SHP77 (cell line): Measurements from ENCODE around the gene GPC5.
A peak's percentile ranks its signal among the peaks of the same experiment; 100 is the strongest.

Experiments
- DNase-seq, 2 experiments: peaks; one replicate each; lab custom pipeline; 2025; lab: John Stamatoyannopoulos, UW

Gene GPC5

DNA sequence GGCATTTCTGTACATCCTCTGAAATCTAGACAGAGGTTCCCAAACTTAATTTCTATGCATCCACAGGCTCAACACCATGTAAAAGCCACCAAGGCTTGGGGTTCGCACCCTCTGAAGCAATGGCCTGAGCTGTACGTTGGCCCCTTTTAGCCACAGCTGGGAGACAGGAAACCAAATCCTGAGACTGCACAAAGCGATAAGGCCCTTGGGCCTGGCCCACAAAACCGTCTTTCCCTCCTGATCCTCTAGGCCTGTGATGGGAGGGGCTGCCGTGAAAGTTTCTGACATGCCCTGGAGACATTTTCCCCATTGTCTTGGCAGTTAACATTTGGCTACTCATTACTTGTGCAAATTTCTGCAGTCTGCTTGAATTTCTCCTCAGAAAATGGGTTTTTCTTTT lies 766.4 kb downstream of the GPC5 start:
- DNase-seq: no peak

DNA sequence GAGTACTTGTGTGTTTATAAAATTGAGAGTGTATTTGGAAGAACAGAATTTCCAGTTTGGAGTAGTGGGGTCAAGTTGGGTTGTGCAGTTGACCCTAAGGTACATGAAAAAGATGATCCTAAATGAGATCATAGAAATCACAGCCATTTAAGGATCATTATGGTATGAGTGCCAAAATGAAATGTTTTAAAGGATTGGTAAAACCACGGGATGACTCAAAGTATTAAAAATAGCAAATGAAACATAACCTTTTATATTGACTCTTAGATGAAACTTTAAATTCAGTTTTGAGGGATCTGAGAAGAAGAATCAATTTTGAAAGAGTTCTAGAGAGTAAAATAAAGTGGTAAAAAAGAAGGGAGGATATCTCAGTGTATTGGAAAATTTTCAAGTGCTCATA lies 773.8 kb downstream of the GPC5 start:
- no peak for DNase-seq

DNA sequence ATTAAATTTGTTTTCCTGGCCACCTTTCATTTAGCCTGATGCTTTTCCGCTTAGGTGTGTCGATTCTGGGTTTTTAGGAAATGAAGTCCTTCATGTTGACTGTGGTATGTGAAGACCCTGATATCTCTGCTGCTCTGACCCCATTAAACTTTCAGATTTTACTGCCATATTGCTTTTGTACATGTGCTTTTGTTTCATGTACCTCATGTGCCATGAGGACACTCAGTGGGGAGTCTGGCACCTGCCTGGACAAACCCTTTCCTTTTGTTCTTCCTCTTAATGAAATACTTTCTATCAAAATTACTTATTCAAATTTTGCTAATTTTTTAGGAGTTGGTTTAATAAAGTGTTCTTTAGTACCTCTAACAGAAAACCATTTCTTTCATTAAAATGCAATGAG lies 774.8 kb downstream of the GPC5 start:
- DNase-seq: no peak

DNA sequence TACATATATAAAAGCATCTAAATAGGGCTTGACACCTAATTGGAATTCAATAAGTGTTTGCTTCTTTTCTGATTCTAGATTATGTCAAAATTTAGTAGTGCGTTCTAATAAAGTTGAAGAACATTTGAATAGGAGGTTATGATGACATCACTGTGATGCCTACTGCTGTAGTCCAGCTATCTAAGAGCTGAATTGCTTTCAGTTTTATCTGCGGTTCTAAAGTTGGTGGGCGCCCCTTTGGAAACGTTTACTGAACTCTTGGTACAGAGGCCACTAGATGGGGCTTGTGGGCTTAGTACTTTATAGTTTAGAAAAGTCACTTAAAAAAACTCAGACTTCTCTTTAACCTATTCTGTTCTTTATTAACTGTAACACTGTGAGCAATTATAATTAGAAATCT lies 776.9 kb downstream of the GPC5 start:
- DNase-seq: peak; percentile 82 to 84

DNA sequence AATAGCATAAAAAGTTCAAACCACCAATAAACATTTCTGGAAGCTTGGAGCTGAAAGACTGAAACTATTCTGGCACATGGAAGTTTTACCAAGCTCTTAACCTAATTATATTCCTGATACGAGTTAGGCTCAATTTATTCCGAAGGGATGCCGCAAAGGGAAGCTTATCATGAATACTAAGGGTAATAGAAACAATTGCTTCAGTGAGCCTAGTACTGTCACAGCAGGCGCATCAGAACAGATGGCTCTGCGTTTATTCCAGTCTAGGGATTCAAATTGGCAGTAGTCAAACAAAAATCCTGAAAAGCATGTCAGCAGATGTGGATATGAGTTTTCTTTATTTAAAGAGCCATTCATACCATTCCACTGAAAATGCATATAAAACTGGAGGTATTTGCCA lies 779.5 kb downstream of the GPC5 start:
- no peak for DNase-seq

DNA sequence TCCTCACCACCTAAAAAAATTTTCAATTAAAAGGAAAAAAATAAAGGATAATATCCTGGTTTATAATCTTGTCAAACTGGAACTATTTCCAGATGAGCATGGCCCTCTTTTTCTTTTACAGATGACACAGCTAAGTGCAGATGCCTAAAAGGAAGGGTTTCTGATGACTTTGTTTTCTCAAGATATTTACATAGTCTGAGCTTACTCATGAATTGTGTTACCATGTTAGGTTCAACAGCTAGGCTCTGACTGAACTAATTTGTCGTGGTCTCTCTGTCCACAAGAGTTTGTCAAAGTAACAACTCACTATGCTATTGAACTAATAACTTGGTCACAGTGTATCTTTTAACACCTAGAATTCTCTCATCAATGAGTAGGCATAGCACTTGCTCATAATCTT lies 780.8 kb downstream of the GPC5 start:
- no peak for DNase-seq

DNA sequence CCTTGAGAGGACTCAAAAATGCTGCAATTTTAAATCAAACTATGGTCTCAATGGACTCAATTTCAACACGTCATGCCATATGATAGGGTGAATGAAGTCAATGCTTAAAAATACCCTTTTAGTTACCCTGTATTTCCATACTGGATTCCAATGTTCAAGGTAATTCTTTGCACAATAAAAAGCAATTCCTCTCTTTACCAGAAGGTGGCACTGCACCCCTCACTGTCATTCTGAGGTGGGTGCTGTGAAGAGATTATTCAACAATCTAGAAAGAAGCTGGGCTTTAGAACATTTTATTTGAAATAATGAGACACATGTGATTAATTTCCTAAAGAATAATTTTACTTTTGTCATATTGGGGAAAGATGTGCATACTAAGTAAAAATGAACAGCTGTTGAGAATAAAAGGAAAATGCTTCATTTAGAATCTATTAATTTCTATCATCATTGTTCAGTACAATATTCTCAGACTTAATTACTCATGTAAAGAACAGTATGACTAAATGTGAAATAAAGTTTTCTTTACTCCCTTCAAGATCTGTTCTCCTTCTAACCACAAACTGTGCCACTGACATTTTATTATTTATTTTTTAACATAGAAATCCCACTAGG lies 789.1 kb downstream of the GPC5 start:
- DNase-seq: peak; percentile 61 to 66

DNA sequence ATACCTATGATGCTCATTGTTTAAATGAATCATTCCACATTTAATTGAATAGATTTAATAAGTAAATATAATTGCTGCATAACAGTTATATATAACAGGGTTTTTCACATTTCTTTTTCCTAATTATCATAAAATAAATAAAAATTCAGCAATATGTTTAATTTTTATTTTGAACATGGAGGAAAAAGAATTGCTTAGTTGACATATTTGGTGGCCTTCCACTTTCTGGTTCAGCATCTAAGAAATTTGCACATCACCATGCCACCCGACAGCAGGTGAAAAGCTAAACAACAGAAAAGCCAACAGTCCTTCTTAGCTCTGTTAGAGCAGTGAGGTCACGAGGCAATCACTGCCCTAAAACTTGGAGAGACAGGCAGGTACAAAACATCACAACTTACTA lies 790.2 kb downstream of the GPC5 start:
- no peak for DNase-seq

DNA sequence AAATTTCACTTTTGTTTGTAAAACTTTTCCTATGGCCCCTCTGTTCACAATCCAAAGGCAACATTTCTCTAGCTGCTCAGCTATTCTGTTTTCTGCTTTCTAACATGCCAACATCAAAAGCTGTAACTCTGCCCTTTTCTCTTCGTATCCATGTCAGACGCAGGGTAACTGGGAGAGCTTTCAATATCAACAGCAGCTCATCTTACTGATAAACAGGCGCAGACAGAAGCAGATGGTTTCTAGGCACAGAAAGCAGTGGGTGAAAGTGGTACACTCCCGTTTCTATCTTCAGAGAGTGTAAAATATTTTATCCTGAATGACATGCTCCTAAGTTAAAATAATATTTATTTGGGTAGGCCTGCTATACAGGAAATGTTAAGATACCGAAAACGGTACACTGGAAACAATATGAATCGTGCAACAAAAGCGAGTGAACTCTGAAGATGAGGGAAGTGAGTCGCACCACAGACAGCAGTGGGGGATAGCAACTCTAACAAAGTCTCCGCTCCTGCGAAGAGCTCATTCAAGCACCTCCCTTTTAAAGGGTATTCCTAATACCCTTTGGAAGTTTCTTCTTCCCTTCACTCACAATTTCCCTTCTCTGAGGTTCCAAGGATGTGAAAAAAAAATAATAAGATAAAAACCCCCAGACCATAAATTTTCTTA lies 798.3 kb downstream of the GPC5 start:
- DNase-seq: peak; percentile 50

DNA sequence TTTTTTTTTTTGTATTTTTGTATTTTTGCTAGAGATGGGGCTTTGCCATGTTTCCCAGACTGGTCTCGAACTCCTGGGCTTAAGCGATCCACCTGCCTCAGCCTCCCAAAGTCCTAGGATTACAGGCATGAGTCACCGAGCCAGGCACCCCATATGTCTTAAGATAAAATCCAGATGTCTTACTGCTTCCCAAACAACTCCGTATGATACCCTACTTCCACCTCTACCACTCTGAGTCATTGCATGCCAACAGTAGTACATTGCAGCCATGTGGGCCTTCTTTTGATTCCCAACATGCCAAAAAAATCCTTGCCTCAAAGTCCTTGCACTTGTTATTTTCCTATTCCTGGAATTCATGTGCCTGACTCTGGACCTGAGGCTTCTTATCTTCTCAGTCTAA lies 799.2 kb downstream of the GPC5 start:
- DNase-seq: no peak

DNA sequence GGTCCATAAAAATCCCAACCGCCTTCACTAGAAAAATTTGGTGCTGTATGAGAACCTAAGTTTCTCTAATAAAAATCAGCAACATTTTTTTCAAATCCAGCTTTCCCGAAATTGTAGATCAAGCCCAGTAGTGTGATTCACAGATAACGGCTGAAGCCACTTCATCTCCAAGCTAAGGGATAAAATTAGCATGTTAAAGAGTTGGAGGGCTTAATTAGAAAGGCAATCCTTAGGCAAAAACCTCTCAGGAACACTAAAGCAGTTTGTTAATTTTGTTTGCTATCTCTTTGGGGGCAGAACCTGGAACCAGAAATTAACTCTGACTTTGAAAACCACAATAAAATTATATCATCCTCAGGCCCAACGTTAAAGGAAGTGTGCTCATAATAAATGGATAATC lies 820.2 kb downstream of the GPC5 start:
- no peak for DNase-seq

DNA sequence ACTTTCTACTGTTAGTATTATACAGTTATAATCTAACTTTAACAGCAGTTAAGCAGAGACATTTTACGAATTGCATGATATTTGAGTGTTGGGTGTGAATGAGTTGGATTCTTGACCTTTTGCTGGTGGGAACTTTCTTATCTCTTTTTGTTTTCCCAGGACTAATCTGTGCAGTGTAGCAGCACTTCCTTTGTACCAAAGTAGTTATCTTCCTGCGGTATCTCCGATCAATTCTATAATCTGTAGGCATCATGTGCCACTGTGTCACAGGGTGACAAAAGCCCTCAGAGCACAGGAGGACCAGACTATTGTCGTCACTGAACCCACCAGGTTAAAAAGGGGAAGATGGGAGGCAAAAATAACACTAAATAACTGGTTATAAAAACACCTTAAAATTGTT lies 823.5 kb downstream of the GPC5 start:
- no peak for DNase-seq

DNA sequence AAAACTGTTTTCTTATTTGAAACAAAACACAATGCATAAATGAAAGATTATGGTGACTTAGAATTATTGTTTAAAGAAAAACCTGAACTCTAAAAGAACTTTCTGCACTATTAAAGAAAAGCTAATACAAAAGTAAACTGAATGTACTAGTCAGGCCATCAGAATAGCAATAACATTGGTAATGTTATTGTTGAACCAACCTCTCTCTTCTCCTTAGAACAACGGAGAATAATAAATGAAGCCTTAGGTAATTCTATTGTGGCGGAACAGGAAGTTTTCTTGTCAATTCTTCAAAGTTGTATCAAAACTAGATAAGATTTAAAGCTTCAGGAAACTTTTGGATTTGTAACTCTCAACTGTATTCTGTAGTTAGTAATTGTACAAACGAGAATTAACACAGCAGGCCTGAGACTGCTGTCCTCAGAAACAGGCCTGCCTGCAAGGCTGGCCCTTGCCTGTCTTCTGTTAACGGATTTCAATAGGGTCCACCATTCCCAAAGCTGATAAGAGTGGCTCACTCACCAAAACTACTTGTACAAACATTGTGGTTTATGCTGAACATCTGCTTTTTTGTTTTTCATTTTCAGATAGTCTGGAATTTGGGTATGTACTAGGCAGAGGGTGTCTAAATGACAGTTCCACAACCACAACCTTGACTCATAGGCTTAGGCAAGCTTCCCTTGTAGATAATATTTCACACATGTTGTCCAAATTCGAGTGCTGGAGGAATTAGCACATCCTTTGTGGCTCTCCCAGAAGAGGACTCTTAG lies 825.8 kb downstream of the GPC5 start:
- DNase-seq: no peak

DNA sequence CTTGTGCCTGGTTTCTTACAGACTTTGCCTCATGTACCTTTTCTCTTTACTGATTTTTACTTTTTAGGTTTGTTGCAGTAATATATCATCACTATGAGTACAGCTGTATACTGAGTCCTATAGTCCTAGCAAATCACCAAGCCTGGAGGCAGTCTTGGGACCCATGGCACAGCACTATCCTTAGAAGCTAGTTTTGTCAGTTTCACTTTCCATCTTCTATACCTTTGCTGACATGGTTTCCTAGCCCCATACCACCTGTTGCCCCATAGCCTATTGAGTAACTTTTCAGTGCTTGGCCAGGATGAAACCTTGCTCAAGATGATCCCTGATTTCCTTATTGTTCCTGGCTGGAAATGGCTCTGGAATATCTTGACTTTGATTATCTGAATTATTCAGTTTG lies 826.4 kb downstream of the GPC5 start:
- no peak for DNase-seq

DNA sequence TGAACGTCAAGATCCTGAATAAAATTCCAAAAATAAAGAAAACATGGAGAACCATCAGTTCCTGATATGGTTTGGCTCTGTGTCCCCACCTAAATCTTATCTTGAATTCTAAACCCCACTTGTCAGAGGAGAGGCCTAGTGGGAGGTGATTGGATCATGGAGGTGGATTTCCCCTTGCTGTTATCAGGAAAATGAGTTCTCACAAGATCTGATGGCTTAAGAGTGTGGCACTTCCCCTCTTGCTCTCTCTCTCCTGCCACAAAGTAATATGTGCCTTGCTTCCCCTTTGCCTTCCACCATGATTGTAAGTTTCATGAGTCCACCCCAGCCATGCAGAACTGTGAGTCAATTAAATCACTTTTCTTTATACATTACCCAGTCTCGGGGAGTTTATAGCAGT lies 827.4 kb downstream of the GPC5 start:
- DNase-seq: no peak

DNA sequence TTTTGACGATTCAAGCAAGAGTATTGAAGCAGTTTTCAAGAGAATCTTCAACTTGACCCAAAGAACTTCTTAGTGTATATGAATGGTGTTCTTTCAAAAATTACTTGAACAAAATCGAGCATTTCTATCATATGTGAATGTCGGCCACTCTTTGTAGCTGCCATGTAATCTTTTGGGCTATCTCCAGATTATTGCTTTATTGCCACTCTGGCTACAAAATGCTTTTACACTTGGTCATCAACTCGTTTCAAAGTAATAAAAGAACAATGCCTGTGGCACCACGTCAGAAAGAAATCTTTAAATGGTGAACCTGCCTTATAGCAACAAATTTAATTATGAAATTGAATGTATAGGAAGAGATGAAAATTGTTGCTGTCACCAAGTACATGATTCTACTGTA lies 834.5 kb downstream of the GPC5 start:
- DNase-seq: no peak

DNA sequence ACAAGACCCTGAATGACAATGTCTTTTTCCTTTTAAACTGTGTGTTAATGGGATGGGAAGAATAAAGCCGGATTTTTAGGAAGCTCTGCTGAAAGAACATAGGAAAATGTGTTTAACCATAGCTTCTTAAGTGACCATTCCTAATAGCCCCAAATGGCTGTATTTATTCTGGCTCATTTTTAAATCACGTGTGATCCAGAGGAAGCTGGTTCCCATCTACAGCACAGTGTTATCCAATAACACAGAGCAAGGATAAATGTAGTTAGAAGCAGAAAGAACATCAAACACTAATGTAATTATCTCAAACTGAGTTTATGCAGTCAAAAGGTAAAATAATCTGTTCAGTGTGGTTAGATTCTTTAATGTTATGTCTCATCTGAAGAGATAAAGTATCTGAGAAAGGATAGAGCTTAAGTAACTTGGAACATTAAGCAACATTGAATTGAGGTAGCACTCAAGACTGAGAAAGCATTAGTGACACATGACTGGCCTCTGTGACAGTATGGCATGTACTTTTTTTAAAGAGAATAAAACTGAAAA lies 853.3 kb downstream of the GPC5 start:
- DNase-seq: no peak

DNA sequence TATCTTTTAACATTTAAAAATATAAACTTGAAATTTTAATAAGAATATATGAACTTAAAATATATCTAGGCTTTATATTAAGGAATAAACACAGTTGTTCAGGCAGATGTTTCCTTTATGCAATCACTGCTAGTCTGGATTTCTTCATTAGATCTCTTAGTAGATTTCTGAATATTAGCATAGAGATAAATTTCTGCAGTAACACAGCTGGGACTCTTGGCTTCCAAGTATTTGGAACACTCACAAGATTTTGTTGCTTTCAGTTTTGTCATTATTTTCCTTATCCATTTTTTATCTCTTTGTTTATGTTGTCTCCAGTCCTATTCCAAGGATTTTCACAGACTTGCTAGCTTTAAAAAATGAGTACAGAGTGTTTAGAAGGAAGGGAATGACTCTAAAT lies 857.1 kb downstream of the GPC5 start:
- DNase-seq: no peak

DNA sequence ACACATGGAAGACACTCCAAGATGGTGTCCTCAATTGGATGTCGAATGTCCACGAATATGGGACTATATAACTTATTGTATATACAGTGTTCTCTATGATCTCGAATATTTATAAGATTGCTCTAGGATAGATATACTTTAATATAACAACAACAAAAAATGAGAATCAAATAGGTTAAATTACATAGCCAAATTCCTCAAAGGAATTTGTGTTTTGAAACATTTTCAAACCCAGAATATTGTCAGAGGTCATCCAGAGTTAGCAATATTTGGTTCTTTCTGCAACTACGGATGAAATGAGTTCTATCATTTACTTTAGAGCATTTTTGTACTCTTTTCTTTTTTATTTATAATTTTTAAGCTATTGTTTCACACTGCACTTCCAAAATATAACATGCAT lies 857.8 kb downstream of the GPC5 start:
- no peak for DNase-seq

DNA sequence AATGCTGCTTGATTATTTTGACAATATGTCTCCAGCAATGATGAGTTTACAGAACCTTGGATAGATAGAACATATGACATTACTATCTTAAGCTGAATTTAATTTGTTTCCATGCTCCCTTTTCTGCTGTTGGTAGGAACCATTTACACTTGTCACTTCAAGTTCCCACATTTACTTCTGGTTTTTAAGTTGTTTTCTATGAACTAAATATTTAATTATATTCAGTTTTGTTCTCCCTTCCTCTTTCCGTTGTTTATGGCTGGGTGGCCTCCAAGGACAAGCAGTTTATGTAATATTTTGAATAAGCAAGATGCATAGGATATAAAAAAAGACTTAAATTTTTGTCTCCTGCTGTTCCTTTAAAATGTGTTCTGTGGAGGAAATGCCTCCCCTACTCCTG lies 860.6 kb downstream of the GPC5 start:
- no peak for DNase-seq

DNA sequence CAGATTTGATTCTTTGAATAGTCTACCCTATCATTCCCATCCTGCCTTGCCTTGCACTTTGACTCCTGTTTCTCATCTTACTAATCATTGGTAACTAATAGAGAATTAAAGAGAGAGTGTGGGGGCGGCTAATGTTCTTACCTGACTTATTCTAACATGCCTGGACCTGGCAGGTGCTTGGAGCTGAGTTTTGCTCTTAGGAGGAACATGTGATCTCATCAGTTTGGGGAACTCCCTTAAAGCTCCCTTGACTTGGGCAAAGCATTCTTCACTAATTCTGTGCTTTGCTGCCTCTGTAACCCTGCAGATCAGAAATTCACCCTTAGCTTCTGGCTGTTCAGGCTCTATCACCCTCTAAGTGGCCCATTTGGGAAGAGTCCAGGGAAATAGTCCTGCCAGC lies 861.1 kb downstream of the GPC5 start:
- no peak for DNase-seq

DNA sequence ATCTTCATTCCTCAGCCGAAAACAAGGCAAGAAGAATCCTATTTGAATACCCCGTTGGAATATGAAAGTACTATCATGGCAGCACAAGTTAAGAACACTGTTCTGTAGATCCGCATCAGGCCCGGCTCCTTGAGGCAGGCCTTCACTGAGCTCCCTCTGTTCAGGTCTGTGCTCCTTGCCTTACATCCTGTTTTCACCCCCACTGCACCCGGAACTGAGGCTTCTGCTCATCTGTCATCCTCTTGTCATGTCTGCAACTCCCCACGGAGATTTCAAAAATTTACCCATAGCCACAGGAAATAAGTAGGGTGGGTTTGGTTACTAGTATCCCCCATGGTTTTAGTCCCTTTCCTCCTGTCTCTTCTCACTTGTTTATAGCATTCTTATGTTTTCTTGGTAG lies 861.9 kb downstream of the GPC5 start:
- no peak for DNase-seq

DNA sequence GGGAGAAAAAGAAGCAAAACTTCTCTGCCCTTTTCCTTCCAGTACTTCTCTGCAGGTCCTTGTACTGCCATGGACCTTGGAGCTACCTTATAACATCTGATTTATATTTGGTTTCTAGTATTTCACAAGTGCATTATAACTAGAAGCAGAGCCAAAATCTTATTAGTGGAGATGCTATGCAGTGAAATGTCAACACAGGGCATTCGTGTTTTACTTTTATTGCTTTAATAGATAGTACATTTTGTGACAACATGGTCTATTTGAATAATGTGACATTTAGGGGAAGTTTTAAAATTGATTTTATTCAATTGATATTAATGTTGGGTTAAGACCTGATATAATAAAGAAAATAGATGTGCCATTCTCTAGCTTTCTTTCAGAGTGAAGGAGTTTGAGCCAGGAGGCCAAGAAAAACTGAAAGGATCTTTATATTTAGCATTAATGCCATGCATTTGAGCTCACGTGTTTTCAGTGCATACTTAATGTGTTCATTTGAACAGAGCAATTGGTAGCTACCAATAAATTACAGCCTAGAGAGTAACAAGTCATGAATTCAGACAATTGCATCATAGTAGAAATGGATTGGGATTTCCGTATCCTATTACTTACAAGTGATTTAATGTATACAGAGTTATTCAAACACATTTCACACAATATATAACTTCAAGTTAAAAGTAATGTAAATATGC lies 863.8 kb downstream of the GPC5 start:
- DNase-seq: peak in 1 of 2 experiments; percentile 7
